Heart right ventricle (tissue), 16 donors: Measurements from ENCODE around the gene TMTC1. TPM values are rescaled to one million over a fixed set of nuclear protein-coding genes. Genes with fewer than 3 reads are reported as not detected.
A peak's percentile ranks its signal among the peaks of the same experiment; 100 is the strongest.

Experiments used
- ATAC-seq, 8 donors: fragments of 200-7000 bp; cut with Tn5 transposase; one replicate each; pipeline ENCODE4 v1.9.1; 2020; ENCODE audit warnings: mild to moderate bottlenecking in 8 of 8, moderate library complexity in 8 of 8, moderate number of reproducible peaks in 1 of 8
- DNase-seq, 2 donors: peaks; one replicate each; pipeline ENCODE4 v3.0.0-alpha.2; 2020
- H3K27ac ChIP-seq, 10 donors: fragments of 200-600 bp; sonication (generic) in 2 of 10; one replicate each; pipeline versions ENCODE4 v1.5.0 to v1.8.0; 2020 to 2022; ENCODE audit warnings: mild to moderate bottlenecking in 3 of 10
- H3K27me3 ChIP-seq, 7 donors: fragments of 200-600 bp; one replicate each; pipeline ENCODE4 v1.8.0; 2021 to 2022; ENCODE audit warnings: mild to moderate bottlenecking in 2 of 7
- H3K36me3 ChIP-seq, 9 donors: fragments of 200-600 bp; sonication (generic) in 1 of 9; one replicate each; pipeline versions ENCODE4 v1.5.0 to v1.8.0; 2020 to 2022; ENCODE audit warnings: mild to moderate bottlenecking in 2 of 9
- H3K4me1 ChIP-seq, 9 donors: fragments of 200-600 bp; sonication (generic) in 1 of 9; one replicate each; pipeline versions ENCODE4 v1.5.0 to v1.8.0; 2020 to 2022; ENCODE audit warnings: mild to moderate bottlenecking in 4 of 9
- H3K4me3 ChIP-seq, 10 donors: fragments of 200-600 bp; sonication (generic) in 2 of 10; one replicate each; pipeline versions ENCODE4 v1.5.0 to v1.8.0; 2020 to 2022; ENCODE audit warnings: mild to moderate bottlenecking in 7 of 10, moderate library complexity in 2 of 10
- H3K9me3 ChIP-seq, 11 donors: fragments of 200-600 bp in 10 of 11; sonication (generic) in 2 of 11; one replicate each; pipeline versions ENCODE4 v1.5.0 to v1.8.0; 2013 to 2022; ENCODE audit warnings: mild to moderate bottlenecking in 2 of 11, control low read depth in 1 of 11, moderate library complexity in 1 of 11
- CTCF ChIP-seq, 9 donors: fragments of 200-600 bp; sonication (generic) in 2 of 9; IDR thresholded peaks; one replicate each; pipeline versions ENCODE4 v1.5.0 to v1.8.0; 2021 to 2022; ENCODE audit warnings: antibody characterized with exemption in 9 of 9, mild to moderate bottlenecking in 5 of 9, moderate library complexity in 1 of 9
- WGBS, 2 donors: extraction: QIAGEN DNeasy Blood & Tissue Kit; methylation state at CpG; one replicate each; pipeline ENCODE4 v1.1.7; 2013; ENCODE audit warnings: inconsistent platforms in 1 of 2; 5-methylcytosine and 5-hydroxymethylcytosine counted together
- intact Hi-C, 10 donors: fragments of 100-400 bp; cut with DNase I; formaldehyde crosslinking; loops; one replicate each; pipeline versions ENCODE4 v1.11.1 to v1.14.2; 2022
- polyA plus RNA-seq, 2 donors: library from polyadenylated mRNA; stranded (reverse); fragments of 200-250 nt; gene quantifications; one replicate each; pipeline ENCODE4 v1.2.3, GENCODE V29; 2013
- total RNA-seq, 10 donors: library from RNA; stranded (reverse); fragmentation: NEBNext Ultra II Directional in 3 of 10; extraction: Animal tissue kit (Norgen Biotek cat#: 25700) in 3 of 10; gene quantifications; one replicate each; pipeline versions ENCODE4 v1.2.1 to v1.2.4, GENCODE V29; 2021 to 2023
- donor health status: Arrhythmogenic right ventricular cardiomyopathy.
- donor health status: ischemic (EF 13 %, LVEDD 7.1; RV severe dilation, severe dysfunction).
- donor health status: healthy with polysubstance abuse.
- donor health status: DM: no; HTN: yes; CAD: no.
- donor health status: DM: no; HTN: no; CAD: no.
- donor health status: ischemic (EF 25% LVEDD 6.9; RV normal size, moderate dysfunction).
- donor health status: ischemic (EF 25% LVEDD 5.7; RV mildly dilated, moderate dysfunction).
- donor health status: healthy.
- donor health status: DM: yes; HTN: yes; CAD: no.
- donor health status: Ischemic cardiomyopathy.
- donor health status: ischemic (EF 35%, LVEDD 5.7; RV mildly dilated, moderate dysfunction).
- donor health status: nonischemic (EF 11% LVEDD 7.7; RV severe dilation, severe dysfunction).
- donor health status: DM: yes; HTN: yes; CAD: no.
- donor health status: PGD.
- donor health status: ischemic (EF 29% LVEDD 5.4; RV normal size, mild dysfunction).
- donor health status: nonischemic (EF 23%, LVEDD 6.1; RV moderate dilation, normal function).

Gene TMTC1
- total and polyA plus RNA-seq, 12 donors, result 9.6 to 54.2 (median 22.9) TPM

GRCh38 chr12:29804019-29804418, 20.3 kb upstream of the TMTC1 start:
- no peak overlapping the region for H3K27ac ChIP-seq
- DNase-seq (no peak), ATAC-seq (no peak)
- peaks cover 0 to 5% (median 0%) of the 10 kb centered on the region in 11 donors for H3K9me3 ChIP-seq
- H3K4me3 ChIP-seq, result no peak overlapping the region
- H3K27me3 ChIP-seq, result no peaks in the 10 kb centered on the region
- no peak for TF ChIP-seq CTCF (IDR thresholded peaks at IDR 0.05)
- intact Hi-C loops, result no loop called here
- H3K36me3 ChIP-seq, result no peaks in the 10 kb centered on the region
- H3K4me1 ChIP-seq, result no peaks in the 10 kb centered on the region

GRCh38 chr12:29799591-29799990, 15.8 kb upstream of the TMTC1 start:
- Histone ChIP-seq H3K4me3 (no peak overlapping the region), H3K36me3 (no peaks in the 10 kb centered on the region), H3K4me1 (peaks cover 0 to 16% (median 4%) of the 10 kb centered on the region in 9 donors), H3K27me3 (no peaks in the 10 kb centered on the region), H3K27ac (no peak overlapping the region), H3K9me3 (peaks cover 0 to 5% (median 0%) of the 10 kb centered on the region in 11 donors)
- intact Hi-C loops, result loop anchor here in 1 of 10 donors (10.0 kb wide), 1 partner anchor 395 kb away; no protein-coding TSS in a partner anchor
- no peak for TF ChIP-seq CTCF (IDR thresholded peaks at IDR 0.05)
- DNase-seq (no peak), ATAC-seq (no peak)

DNA sequence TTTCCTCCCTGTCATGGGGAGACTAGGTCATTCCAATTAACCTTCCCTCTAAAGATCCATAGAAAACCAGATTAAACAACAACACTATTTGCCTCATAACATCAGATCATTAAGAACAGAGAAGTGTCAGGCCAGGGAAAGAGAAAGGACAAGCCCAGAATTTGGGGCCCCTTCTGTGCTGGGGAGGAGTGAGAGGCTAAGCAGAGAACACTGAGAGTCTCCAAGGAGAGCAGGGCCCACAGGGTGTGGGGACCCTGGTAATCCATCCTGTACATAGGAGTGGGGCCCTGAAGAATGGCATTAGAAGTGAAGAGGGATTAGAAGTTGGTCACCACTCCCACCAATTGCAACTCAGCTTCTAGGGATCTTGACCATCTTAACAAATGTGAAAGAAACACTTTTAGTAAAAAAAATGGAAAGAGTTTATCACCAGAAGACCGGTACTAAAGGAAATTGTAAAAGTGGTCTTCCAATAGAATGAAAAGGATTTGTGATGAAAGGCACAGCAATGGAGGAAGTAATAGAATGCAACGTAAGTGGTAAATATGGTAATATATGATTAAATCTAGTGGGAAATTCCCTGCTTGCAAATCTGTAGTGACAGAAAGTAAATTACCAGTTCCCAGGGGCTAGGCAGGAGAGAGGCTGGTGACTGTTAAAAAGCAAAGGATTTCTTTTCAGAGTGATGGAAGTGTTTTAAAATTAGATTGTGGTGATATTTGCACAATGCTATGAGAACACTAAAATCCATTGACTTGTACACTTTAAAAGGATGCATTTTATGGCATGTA, 14.0 kb upstream of the TMTC1 start:
- intact Hi-C loops, result loop anchor here in 1 of 10 donors (10.0 kb wide), 1 partner anchor 397 kb away; no protein-coding TSS in a partner anchor
- H3K4me3 ChIP-seq, result no peak overlapping the region
- WGBS, 2 donors, result 68 to 88% methylated on average over 2 of the region's 2 CpGs
- no peak for DNase-seq
- H3K4me1 ChIP-seq, result peaks cover 0 to 16% (median 4%) of the 10 kb centered on the region in 9 donors
- ATAC-seq, result peak in 2 of 8 donors; percentile 19 to 25
- TF ChIP-seq CTCF (IDR thresholded peaks at IDR 0.05), result no peak
- H3K36me3 ChIP-seq, result no peaks in the 10 kb centered on the region
- peak overlapping the region in 4 of 10 donors; percentile 10 to 62 (median 39) for H3K27ac ChIP-seq
- peaks cover 0 to 15% (median 0%) of the 10 kb centered on the region in 11 donors for H3K9me3 ChIP-seq
- H3K27me3 ChIP-seq, result no peaks in the 10 kb centered on the region

- WGBS, 2 donors, result 48 to 57% methylated on average over 6 of the region's 6 CpGs
- TF ChIP-seq CTCF (IDR thresholded peaks at IDR 0.05), result no peak
- peak in 7 of 8 donors; percentile 69 to 90 (median 84) for ATAC-seq
- Histone ChIP-seq H3K27me3 (no peaks in the 10 kb centered on the region), H3K9me3 (peaks cover 0 to 24% (median 0%) of the 10 kb centered on the region in 11 donors), H3K4me1 (peaks cover 0 to 16% (median 4%) of the 10 kb centered on the region in 9 donors), H3K4me3 (no peak overlapping the region), H3K27ac (peak overlapping the region in 4 of 10 donors; percentile 10 to 62 (median 39)), H3K36me3 (no peaks in the 10 kb centered on the region)
- intact Hi-C loops, result loop anchor here in 1 of 10 donors (10.0 kb wide), 1 partner anchor 398 kb away; no protein-coding TSS in a partner anchor
- peak in 1 of 2 donors; percentile 50 for DNase-seq
Observed at GRCh38 chr12:29796823-29797263, 13.1 kb upstream of the TMTC1 start.
